GM19023 (cell line): ENCODE measurements around the gene SURF6.
"Not testable (repeated sequence)": the region's sequence is repeated elsewhere in the genome, so short reads cannot be mapped to it uniquely, and the experiment has no call there.

Experiments used
- ATAC-seq: cut with Tn5 transposase; IDR thresholded peaks from one replicate; pipeline ENCODE4 v1.9.1; 2021; ENCODE audit warnings: mild to moderate bottlenecking, moderate library complexity; ENCODE audit not compliant: unreplicated experiment

The SURF6 gene

GRCh38 chr9:133329306-133330156 is 6.5 kb downstream of the SURF6 start:
- ATAC-seq: not testable (repeated sequence)

GRCh38 chr9:133327834-133328484 is 8.0 kb downstream of the SURF6 start:
- no peak for ATAC-seq

GRCh38 chr9:133327021-133327420 is 9.0 kb downstream of the SURF6 start:
- not testable (repeated sequence) for ATAC-seq

- no peak for ATAC-seq
Measured at GRCh38 chr9:133323991-133324703, 11.8 kb downstream of the SURF6 start.

- ATAC-seq: no peak
Measured at GRCh38 chr9:133323211-133323610, 12.8 kb downstream of the SURF6 start.

GRCh38 chr9:133322701-133323100 is 13.3 kb downstream of the SURF6 start:
- ATAC-seq: no peak

GRCh38 chr9:133321411-133321935 is 14.5 kb downstream of the SURF6 start:
- no peak for ATAC-seq

- ATAC-seq: no peak
Measured at GRCh38 chr9:133320421-133320881, 15.5 kb downstream of the SURF6 start.

GRCh38 chr9:133317551-133317950 is 18.4 kb downstream of the SURF6 start:
- ATAC-seq: not testable (repeated sequence)

- ATAC-seq: no peak
Measured at GRCh38 chr9:133315997-133316396, 20.0 kb downstream of the SURF6 start.

GRCh38 chr9:133309608-133310007 is 26.4 kb downstream of the SURF6 start:
- ATAC-seq: no peak

GRCh38 chr9:133307301-133307700 is 28.7 kb downstream of the SURF6 start:
- ATAC-seq: no peak

- no peak for ATAC-seq
Measured at GRCh38 chr9:133306242-133307204, 29.5 kb downstream of the SURF6 start.

- ATAC-seq: no peak
Measured at GRCh38 chr9:133305731-133306130, 30.3 kb downstream of the SURF6 start.

GRCh38 chr9:133304477-133305377 is 31.3 kb downstream of the SURF6 start:
- no peak for ATAC-seq

- ATAC-seq: no peak
Measured at GRCh38 chr9:133304158-133304470, 31.9 kb downstream of the SURF6 start.

GRCh38 chr9:133303266-133304157 is 32.5 kb downstream of the SURF6 start:
- no peak for ATAC-seq
